EH (cell line): ENCODE results near the gene DYNLT5.
"Not testable (repeated sequence)": the region's sequence is repeated elsewhere in the genome, so short reads cannot be mapped to it uniquely, and the experiment has no call there.

ENCODE experiments used
- DNase-seq: peaks from one replicate; pipeline ENCODE4 v3.0.0-alpha.2; 2015; ENCODE audit warnings: low read depth

DYNLT5 gene

GRCh38 chr1:66750577-66750976, 1.7 kb upstream of the DYNLT5 start:
- no peak for DNase-seq

DNA sequence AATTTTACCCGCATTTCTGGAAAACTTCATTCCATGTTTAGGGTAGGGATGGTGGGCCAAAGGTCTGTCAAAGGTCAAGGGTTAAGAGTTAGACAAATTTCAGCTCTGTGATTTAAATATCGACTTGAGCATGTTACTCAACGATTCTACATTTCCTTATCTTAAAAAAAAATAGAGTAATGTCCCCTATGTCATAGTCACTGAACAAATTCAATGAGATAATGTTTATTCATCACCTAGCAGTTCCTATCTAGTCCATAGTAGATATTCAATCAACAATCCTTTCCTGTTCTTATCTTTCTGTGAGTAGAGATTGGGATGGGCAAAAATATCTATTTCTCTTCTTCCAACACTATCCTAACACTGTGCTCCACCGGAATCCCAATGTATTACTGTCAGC, 1.1 kb upstream of the DYNLT5 start:
- no peak for DNase-seq

GRCh38 chr1:66752671-66753371, 562 bp downstream of the DYNLT5 start:
- DNase-seq, result no peak

DNA sequence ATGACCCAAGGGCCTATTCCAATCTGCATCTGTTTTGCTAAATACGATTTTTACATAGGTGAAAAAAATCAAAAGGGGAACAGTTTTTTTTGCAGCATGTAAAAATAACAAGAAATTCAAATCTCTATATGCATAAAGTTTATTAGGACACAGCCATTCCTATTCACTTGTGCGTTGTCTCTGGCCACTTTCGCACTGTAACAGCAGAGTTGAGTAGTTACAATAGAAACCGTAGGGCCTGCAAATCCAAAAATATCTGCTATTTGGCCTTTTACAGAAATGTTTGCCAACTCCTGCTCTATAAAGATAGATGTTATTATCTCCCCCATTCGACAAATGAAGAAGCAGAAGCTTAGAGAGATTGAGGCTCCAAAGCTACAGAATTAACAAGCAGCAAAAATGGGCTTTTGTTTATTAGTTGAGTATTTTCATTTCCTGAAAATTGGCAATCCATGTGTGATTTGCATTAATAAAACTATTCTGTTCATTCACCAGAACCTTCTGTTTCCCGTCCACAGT, 5.5 kb downstream of the DYNLT5 start:
- DNase-seq, result no peak

DNA sequence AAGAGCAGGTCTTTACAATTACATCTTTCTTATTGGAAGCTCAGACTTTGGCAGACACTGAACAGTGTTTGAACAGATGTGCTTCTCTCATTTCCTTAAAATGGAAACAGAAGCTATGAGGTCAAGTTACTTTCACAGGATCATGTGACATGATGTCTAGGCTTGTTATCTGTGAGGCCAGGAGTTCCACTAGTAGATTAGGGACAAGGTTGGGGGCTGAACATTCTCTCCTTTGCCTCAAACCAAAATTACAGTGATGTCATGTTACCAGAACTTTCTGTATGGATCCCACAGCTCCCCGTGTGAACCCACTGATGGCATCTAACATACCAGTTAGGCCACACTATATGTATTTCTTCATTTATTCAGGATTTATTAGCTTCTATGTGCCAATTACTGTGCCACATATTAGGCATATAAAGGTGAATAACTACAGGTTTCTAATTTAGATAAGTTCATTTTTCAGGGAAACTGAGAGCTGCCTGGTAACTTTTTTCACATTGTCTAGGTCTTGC, 6.0 kb downstream of the DYNLT5 start:
- DNase-seq, result no peak

GRCh38 chr1:66760506-66760905, 8.2 kb downstream of the DYNLT5 start:
- no peak for DNase-seq

DNA sequence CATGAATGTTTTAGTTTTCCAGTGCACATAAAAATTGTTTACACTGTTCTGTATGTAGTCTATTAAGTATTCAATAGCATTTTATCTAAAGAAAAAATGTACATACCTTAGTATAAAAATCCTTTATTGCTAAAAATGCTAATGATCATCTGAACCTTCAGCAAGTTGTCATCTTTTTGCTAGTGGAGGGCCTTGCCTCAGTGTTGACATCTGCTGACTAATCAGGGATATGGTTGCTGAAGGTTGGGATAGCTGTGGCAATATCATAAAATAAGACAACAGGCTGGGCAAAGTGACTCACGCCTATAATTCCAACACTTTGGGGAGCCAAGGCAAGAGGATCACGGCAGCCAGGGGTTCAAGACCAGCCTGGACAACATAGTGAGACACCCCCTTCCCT, 9.0 kb downstream of the DYNLT5 start:
- peak; percentile 37 for DNase-seq

DNA sequence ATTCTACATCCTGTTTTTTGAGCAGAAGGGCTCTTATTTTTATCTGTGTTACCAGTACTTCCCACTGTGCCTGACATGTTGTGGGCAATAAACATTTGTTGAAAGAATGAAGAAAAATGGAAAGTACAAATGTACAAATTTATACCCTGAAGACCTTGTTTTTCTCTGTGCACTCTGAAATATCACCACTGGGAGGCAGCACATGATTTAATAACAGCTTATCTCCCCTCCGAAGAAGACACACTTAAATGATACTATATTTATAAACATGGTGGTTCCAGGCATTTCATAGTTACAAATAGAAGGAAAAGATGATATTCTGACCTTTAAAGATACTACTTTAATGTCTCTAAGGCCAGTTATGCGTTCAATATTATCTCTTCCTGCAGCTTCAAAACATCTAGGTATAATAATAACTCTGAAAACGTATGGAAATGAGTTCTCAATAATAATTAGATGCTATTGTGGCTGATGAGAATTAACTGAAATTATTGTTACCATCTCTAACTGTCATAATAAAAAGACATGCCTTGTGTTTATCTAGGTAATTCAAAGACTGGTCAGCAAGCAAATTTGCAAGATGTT, 12.8 kb downstream of the DYNLT5 start:
- DNase-seq, result peak; percentile 58

- DNase-seq, result no peak
Observed at GRCh38 chr1:66767626-66768025, 15.4 kb downstream of the DYNLT5 start.

DNA sequence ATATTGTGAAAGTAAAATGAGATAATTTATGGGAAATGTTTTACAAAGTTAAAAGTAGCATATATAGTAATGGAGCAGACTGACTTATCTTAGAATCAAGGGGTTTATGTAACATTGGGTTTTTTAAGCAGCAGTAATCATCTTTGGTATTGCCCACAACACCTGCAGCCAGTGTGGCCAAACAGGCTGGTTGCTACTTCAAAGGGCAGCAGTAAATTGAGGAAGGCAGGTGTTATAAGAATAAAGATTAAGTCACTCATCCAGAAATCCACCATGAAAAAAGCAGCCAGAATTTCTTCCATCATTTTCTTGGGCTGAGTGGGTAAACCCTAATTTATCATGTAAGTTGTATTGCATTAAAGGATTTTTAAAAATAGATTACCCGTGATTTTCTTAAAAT, 16.7 kb downstream of the DYNLT5 start:
- DNase-seq, result no peak

DNA sequence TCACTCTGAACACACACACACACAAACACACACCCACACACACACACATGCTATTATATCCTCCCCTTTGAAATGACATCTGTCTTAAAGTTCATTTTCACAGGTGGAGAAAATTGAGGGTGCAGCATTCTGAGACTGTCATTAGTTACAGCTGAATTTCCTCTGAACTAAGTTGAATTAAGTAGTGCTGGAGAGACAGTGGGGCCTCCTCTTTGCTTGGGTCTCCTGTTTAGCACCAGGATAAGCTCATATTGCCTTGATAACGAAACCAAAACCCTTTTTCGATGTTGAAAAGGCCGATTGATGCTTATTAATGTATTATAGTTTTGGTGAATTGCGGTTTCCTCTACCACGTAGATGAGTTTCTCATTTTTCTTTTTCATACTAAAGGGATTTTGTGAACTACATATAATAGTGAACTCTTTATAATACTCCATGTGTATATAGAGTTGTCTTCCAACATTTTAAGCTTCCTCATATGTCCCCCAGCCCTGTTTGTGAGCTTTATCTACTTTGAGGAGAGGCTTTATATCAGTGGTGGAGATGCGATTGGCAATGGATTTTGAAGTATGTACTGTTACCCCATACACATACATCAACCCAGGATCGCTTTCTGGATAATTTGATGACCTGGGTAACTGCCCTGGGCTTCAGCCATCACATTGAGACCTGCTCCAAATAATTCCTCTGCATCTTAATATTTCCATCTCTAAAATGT, 17.4 kb downstream of the DYNLT5 start:
- DNase-seq, result no peak

DNA sequence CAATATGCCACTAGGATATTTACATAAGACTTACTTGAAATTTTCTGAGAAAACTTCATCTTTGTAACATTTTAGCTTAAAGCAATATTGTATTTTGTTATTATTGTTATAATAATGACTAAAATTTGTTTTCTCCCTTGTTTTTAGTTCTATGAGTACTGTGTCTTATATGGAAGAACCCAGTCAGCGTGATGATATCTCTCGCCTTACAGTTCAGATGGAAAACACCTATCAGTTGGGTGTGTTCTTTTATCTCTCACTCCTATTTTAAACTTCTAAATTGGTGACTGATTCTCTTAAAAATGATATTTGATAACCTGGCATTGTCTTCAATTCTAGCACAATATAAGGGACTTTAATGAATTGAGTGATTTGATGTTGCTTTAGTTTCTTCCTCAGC, 18.0 kb downstream of the DYNLT5 start:
- no peak for DNase-seq

DNA sequence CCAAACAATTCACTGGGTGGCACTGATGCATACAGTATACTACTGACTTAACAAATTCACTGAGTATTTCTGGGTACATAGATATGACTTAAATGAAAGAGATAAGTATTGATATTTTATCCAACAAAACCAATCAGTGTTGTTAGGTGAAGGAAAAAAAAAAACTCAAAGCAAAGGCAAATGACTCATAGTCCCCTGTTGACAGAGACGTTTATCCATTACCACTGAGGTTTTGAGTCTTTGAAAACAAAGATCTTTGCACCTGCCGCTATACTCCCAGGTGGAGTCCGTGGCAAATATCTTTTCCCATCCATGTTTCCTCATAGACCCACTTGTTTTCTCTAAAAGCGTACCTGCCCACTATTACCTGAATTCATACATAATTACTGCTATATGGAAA, 18.4 kb downstream of the DYNLT5 start:
- no peak for DNase-seq

- DNase-seq, result no peak
Observed at GRCh38 chr1:66773227-66773626, 21.0 kb downstream of the DYNLT5 start.

- DNase-seq, result no peak
Observed at GRCh38 chr1:66774438-66774837, 22.2 kb downstream of the DYNLT5 start.

GRCh38 chr1:66775646-66776045, 23.4 kb downstream of the DYNLT5 start:
- no peak for DNase-seq

DNA sequence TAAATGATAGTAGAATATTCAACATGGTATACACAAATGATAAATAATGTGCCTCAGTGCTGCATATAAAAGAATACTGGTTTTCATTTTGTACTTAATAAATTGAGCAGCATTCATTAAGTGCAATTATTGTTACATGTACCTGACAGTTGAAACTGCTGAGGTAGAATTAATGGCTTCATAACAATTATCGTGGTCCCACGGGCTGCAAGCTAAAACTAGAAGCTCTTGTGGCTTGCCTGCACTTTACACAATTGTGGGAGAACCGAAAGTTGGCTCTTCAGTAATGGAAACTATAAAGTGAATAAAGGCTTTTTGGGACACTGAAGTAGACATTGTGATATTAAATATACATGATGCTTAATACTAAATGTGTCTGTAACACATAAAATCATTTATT, 25.6 kb downstream of the DYNLT5 start:
- DNase-seq, result no peak

DNA sequence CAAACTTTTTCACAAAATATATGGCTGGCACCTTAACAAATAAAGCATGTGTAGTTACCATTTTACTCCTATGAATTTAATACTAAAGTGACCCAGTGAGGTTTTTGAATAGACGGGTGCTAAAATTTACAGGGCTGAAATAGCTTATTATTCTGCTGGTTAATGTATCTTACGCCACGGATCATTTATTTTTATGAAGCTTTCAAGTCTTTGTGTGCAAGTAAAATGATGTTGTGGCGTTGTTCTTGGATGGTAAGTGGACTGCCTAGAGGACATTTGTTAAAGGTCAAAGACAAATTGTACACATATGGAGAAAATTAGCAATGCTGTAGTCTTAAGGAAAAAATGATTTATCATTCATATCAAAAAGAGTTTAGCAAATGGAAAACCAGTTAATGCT, 26.0 kb downstream of the DYNLT5 start:
- no peak for DNase-seq

GRCh38 chr1:66778969-66779368, 26.7 kb downstream of the DYNLT5 start:
- DNase-seq, result no peak

GRCh38 chr1:66779475-66780078, 27.3 kb downstream of the DYNLT5 start:
- no peak for DNase-seq

DNA sequence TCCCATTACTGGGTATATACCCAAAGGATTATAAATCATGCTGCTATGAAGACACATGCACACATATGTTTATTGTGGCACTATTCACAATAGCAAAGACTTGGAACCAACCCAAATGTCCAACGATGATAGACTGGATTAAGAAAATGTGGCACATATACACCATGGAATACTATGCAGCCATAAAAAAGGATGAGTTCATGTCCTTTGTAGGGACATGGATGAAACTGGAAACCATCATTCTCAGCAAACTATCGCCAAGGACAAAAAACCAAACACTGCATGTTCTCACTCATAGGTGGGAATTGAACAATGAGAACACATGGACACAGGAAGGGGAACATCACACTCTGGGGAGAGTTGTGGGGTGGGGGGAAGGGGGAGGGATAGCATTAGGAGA, 33.5 kb downstream of the DYNLT5 start:
- DNase-seq, result not testable (repeated sequence)

DNA sequence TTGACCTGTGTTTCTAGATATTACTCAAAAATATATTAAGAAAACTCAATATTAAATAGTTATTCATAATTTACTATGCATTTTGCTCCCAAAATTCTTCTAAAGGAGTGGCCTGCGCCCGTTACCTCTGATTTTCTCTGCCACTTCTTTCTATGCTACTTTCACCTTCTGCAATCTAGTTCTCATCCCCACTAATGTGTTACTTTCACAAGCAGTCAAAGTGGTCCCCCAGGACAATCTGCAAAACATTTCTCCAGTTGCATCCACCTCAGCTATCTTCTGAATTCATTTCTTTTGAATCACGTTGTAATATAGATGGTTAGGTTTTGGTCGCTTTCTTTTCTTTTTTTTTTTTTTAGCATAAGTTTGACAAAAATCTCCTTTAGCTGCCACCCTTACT, 35.4 kb downstream of the DYNLT5 start:
- DNase-seq, result no peak
